ENCODE data around the gene FAM171A1. TPM values are rescaled to one million over a fixed set of nuclear protein-coding genes. Genes with fewer than 3 reads are reported as not detected.

Gene FAM171A1
- total and polyA plus RNA-seq, 2 donors (not counting 1 experiment from before 2014, with no cell fraction given): 0.09 TPM; not detected in 1

DNA sequence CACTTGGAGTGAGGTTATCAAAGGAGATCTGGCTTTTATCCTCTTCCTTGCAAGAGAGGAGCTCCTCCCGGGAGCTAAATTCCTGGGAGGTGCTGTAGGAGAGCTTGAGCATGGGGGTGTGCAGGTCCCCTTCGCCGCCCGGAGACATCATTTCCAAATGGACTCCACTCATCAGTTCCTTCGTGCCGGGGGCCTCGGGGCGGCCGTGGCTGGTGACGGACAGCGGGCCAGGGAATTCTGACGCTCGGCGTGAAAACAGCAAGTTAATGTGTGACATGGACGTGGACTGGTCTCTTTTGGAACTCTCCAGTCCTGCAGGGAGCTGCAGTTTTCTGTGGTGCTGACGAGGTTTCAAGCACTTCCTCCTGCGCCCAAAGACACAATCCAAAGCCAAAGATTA lies 156.9 kb downstream of the FAM171A1 start:
- Histone ChIP-seq H3K9me3 (ENCODE audit: control extremely low read depth in 1 of 3, control insufficient read depth in 2 of 3, insufficient read depth in 1 of 3, low read length in 2 of 3) (no peaks in the 10 kb centered on the region), H3K4me2 (replicated peaks; ENCODE audit: low read depth, low read length, poor library complexity, severe bottlenecking) (no peak overlapping the region), H3K36me3 (replicated peaks in 1 of 2; ENCODE audit: control extremely low read depth in 1 of 2, control insufficient read depth in 1 of 2, extremely low read depth in 1 of 2, insufficient read depth in 2 of 2, low read length in 1 of 2) (no peaks in the 10 kb centered on the region), H4K20me1 (ENCODE audit: control insufficient read depth, insufficient read depth, low read length, poor library complexity, severe bottlenecking) (no peaks in the 10 kb centered on the region), H3K27ac (ENCODE audit: low read length in 2 of 2) (no peak overlapping the region), H3K9ac (ENCODE audit: low read length) (no peak overlapping the region), H3K4me3 (ENCODE audit: control extremely low read depth in 1 of 5, extremely low read depth in 1 of 5, insufficient read depth in 1 of 5, low read depth in 2 of 5, low read length in 4 of 5) (no peak overlapping the region), H3K27me3 (replicated peaks in 1 of 4; ENCODE audit: control extremely low read depth in 1 of 4, control insufficient read depth in 3 of 4, insufficient read depth in 4 of 4, low read length in 3 of 4) (no peaks in the 10 kb centered on the region), H2AFZ (ENCODE audit: insufficient read depth, low read depth, low read length, poor library complexity, severe bottlenecking) (no peak overlapping the region), H3K79me2 (ENCODE audit: control insufficient read depth, insufficient read depth, low read length) (no peaks in the 10 kb centered on the region), H3K4me1 (ENCODE audit: control insufficient read depth in 2 of 2, insufficient read depth in 2 of 2, low read length in 2 of 2) (peaks cover 3 to 4% of the 10 kb centered on the region in 2 donors)
- no peak for ATAC-seq (ENCODE audit: low read depth)
- WGBS (ENCODE audit: insufficient coverage): 88% methylated on average over 9 of the region's 17 CpGs
- DNase-seq: no peak
- no peaks in the 10 kb centered on the region for H3K9me3 Mint-ChIP-seq (ENCODE audit: insufficient read depth)
- H3K4me1 Mint-ChIP-seq: peaks cover 10% of the 10 kb centered on the region
- ChIA-PET CTCF (interaction anchor here (0.8 to 1.3 kb wide), 3 partner anchors 10 to 47 kb away, joined by 3 read pairs; no protein-coding TSS in a partner anchor), POLR2A (no interaction called here)
- TF ChIP-seq, protein P1, sequence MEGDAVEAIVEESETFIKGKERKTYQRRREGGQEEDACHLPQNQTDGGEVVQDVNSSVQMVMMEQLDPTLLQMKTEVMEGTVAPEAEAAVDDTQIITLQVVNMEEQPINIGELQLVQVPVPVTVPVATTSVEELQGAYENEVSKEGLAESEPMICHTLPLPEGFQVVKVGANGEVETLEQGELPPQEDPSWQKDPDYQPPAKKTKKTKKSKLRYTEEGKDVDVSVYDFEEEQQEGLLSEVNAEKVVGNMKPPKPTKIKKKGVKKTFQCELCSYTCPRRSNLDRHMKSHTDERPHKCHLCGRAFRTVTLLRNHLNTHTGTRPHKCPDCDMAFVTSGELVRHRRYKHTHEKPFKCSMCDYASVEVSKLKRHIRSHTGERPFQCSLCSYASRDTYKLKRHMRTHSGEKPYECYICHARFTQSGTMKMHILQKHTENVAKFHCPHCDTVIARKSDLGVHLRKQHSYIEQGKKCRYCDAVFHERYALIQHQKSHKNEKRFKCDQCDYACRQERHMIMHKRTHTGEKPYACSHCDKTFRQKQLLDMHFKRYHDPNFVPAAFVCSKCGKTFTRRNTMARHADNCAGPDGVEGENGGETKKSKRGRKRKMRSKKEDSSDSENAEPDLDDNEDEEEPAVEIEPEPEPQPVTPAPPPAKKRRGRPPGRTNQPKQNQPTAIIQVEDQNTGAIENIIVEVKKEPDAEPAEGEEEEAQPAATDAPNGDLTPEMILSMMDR (IDR thresholded peaks at IDR 0.05): no peak
- no peak for TF ChIP-seq EZH2 (IDR thresholded peaks at IDR 0.05; ENCODE audit: borderline replicate concordance, insufficient read depth, low read depth, low read length, poor library complexity, severe bottlenecking)
- no peak overlapping the region for H3K27ac Mint-ChIP-seq
- H3K27me3 Mint-ChIP-seq: peaks cover 7% of the 10 kb centered on the region
- intact Hi-C loops (cut with micrococcal nuclease): no loop called here
- no peak overlapping the region for H3K4me3 Mint-ChIP-seq

DNA sequence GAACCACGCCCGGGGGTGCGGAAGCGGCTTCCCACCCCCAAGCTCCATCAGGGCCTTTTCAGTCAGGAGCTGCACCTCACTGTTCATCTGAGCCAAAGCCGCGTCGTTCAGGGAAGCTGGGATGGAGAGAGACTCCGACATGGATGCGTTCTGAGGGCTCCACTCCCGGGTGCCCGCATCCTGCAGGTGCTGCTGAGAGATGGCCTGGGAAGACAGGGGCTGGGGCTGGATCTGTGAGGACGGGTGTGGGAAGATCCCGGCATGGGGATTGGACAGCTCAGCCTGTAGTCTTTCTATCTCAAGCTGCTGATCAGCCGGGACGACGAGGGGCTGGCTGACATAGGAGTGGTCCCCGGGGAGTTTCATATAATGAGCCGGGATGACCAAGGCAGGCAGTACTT lies 157.6 kb downstream of the FAM171A1 start:
- ATAC-seq (ENCODE audit: low read depth) (no peak), DNase-seq (no peak)
- Histone ChIP-seq H2AFZ (ENCODE audit: insufficient read depth, low read depth, low read length, poor library complexity, severe bottlenecking) (no peak overlapping the region), H3K27me3 (replicated peaks in 1 of 4; ENCODE audit: control extremely low read depth in 1 of 4, control insufficient read depth in 3 of 4, insufficient read depth in 4 of 4, low read length in 3 of 4) (no peaks in the 10 kb centered on the region), H4K20me1 (ENCODE audit: control insufficient read depth, insufficient read depth, low read length, poor library complexity, severe bottlenecking) (no peaks in the 10 kb centered on the region), H3K36me3 (replicated peaks in 1 of 2; ENCODE audit: control extremely low read depth in 1 of 2, control insufficient read depth in 1 of 2, extremely low read depth in 1 of 2, insufficient read depth in 2 of 2, low read length in 1 of 2) (no peaks in the 10 kb centered on the region), H3K4me2 (replicated peaks; ENCODE audit: low read depth, low read length, poor library complexity, severe bottlenecking) (no peak overlapping the region), H3K79me2 (ENCODE audit: control insufficient read depth, insufficient read depth, low read length) (no peaks in the 10 kb centered on the region), H3K4me3 (ENCODE audit: control extremely low read depth in 1 of 5, extremely low read depth in 1 of 5, insufficient read depth in 1 of 5, low read depth in 2 of 5, low read length in 4 of 5) (no peak overlapping the region), H3K9ac (ENCODE audit: low read length) (no peak overlapping the region), H3K27ac (ENCODE audit: low read length in 2 of 2) (no peak overlapping the region), H3K4me1 (ENCODE audit: control insufficient read depth in 2 of 2, insufficient read depth in 2 of 2, low read length in 2 of 2) (peaks cover 7 to 8% of the 10 kb centered on the region in 2 donors), H3K9me3 (ENCODE audit: control extremely low read depth in 1 of 3, control insufficient read depth in 2 of 3, insufficient read depth in 1 of 3, low read length in 2 of 3) (no peaks in the 10 kb centered on the region)
- ChIA-PET CTCF (interaction anchor here (0.8 to 3.2 kb wide), 4 partner anchors 8 to 46 kb away, joined by 3 to 8 read pairs (median 3); no protein-coding TSS in a partner anchor), POLR2A (no interaction called here)
- no peak for TF ChIP-seq EZH2 (IDR thresholded peaks at IDR 0.05; ENCODE audit: borderline replicate concordance, insufficient read depth, low read depth, low read length, poor library complexity, severe bottlenecking)
- TF ChIP-seq, protein P1 (IDR thresholded peaks at IDR 0.05): no peak
- intact Hi-C loops (cut with micrococcal nuclease): no loop called here
- WGBS (ENCODE audit: insufficient coverage): 94% methylated on average over 15 of the region's 18 CpGs
- Mint-ChIP-seq H3K4me3 (no peak overlapping the region), H3K27me3 (peaks cover 7% of the 10 kb centered on the region), H3K9me3 (ENCODE audit: insufficient read depth) (no peaks in the 10 kb centered on the region), H3K27ac (no peak overlapping the region), H3K4me1 (peaks cover 16% of the 10 kb centered on the region)
